Globus pallidus (tissue), 1 donor: ENCODE results near the gene SPTBN2.
A peak's percentile ranks its signal among the peaks of the same experiment; 100 is the strongest.
"Not testable (repeated sequence)": the region's sequence is repeated elsewhere in the genome, so short reads cannot be mapped to it uniquely, and the experiment has no call there.

ENCODE experiments used
- DNase-seq: peaks from one replicate; pipeline ENCODE4 v3.0.0-alpha.2; 2015; ENCODE audit warnings: low spot score

SPTBN2 gene

GRCh38 chr11:66684635-66685034, 44.4 kb downstream of the SPTBN2 start:
- no peak for DNase-seq

GRCh38 chr11:66683877-66684276, 45.1 kb downstream of the SPTBN2 start:
- DNase-seq, result no peak

GRCh38 chr11:66680966-66681645, 47.9 kb downstream of the SPTBN2 start:
- DNase-seq, result no peak

GRCh38 chr11:66677599-66678375, 51.2 kb downstream of the SPTBN2 start, which contains the start of gene RBM4B:
TSS of gene RBM4B (minus strand) at chr11:66677887. CDS start at chr11:66677079, 808 bp downstream.
- peak; percentile 94 for DNase-seq

- DNase-seq, result no peak
These were observed 52.0 kb downstream of the SPTBN2 start for GRCh38 chr11:66676931-66677598.

GRCh38 chr11:66676282-66676919, 52.6 kb downstream of the SPTBN2 start:
- no peak for DNase-seq

GRCh38 chr11:66674964-66675602, 53.9 kb downstream of the SPTBN2 start:
- DNase-seq, result no peak

GRCh38 chr11:66670816-66671215, 58.2 kb downstream of the SPTBN2 start:
- DNase-seq, result no peak

GRCh38 chr11:66665369-66665768, 63.6 kb downstream of the SPTBN2 start:
- no peak for DNase-seq

GRCh38 chr11:66663741-66664296, 65.2 kb downstream of the SPTBN2 start:
- DNase-seq, result no peak

- no peak for DNase-seq
These were observed 69.3 kb downstream of the SPTBN2 start for GRCh38 chr11:66659763-66660162.

GRCh38 chr11:66653123-66653522, 75.9 kb downstream of the SPTBN2 start:
- no peak for DNase-seq

- no peak for DNase-seq
These were observed 76.4 kb downstream of the SPTBN2 start for GRCh38 chr11:66652651-66653050.

- no peak for DNase-seq
These were observed 78.0 kb downstream of the SPTBN2 start for GRCh38 chr11:66651016-66651415.

GRCh38 chr11:66649903-66650302, 79.1 kb downstream of the SPTBN2 start:
- DNase-seq, result no peak

- DNase-seq, result no peak
These were observed 82.2 kb downstream of the SPTBN2 start for GRCh38 chr11:66646828-66647227.

- no peak for DNase-seq
These were observed 85.1 kb downstream of the SPTBN2 start for GRCh38 chr11:66643745-66644437.

- no peak for DNase-seq
These were observed 87.2 kb downstream of the SPTBN2 start for GRCh38 chr11:66641834-66642233.

GRCh38 chr11:66639814-66640340, 89.1 kb downstream of the SPTBN2 start:
- not testable (repeated sequence) for DNase-seq

GRCh38 chr11:66639066-66639813, 89.8 kb downstream of the SPTBN2 start:
- peak; percentile 35 for DNase-seq
